Tibial nerve (tissue), 4 donors: ENCODE results near the gene CD79A.

Experiments used
- CTCF ChIP-seq, 5 experiments: fragments of 200-600 bp in 3 of 5; fragments of 450-650 bp in 2 of 5; sonication (generic) in 3 of 5; IDR thresholded peaks; one replicate each; pipeline ENCODE4 v1.5.1; 2016 to 2019; ENCODE audit warnings: antibody characterized with exemption in 5 of 5, mild to moderate bottlenecking in 3 of 5, moderate library complexity in 2 of 5
- EP300 ChIP-seq, 2 donors: sonication (generic); formaldehyde crosslinking; IDR thresholded peaks; one replicate each; pipeline ENCODE4 v1.6.1; 2017; ENCODE audit warnings: antibody characterized with exemption in 2 of 2, mild to moderate bottlenecking in 1 of 2
- POLR2A ChIP-seq, 2 donors: fragments of 450-650 bp; IDR thresholded peaks; one replicate each; pipeline ENCODE4 v1.6.1; 2017; ENCODE audit warnings: antibody characterized with exemption in 2 of 2, mild to moderate bottlenecking in 2 of 2, moderate library complexity in 2 of 2

- TF ChIP-seq CTCF (IDR thresholded peaks at IDR 0.05): no peak
- no peak for TF ChIP-seq EP300 (IDR thresholded peaks at IDR 0.05)
- TF ChIP-seq POLR2A (IDR thresholded peaks at IDR 0.05): no peak
Measured at GRCh38 chr19:41913538-41914423, 36.7 kb downstream of the CD79A start.
